ENCODE data around the gene PCSK6.

- TF ChIP-seq FOXM1 (IDR thresholded peaks at IDR 0.05; ENCODE audit: borderline replicate concordance) = no peak
- no peak for TF ChIP-seq SUZ12 (IDR thresholded peaks at IDR 0.05)
- TF ChIP-seq SP1 (IDR thresholded peaks at IDR 0.05) = no peak
- no peak for TF ChIP-seq LEF1 (IDR thresholded peaks at IDR 0.05; ENCODE audit: borderline replicate concordance)
- no peak for TF ChIP-seq FOXA1 (IDR thresholded peaks at IDR 0.05)
- TF ChIP-seq HDGF (IDR thresholded peaks at IDR 0.05; ENCODE audit: borderline replicate concordance) = no peak
- no peak for TF ChIP-seq BHLHE40 (IDR thresholded peaks at IDR 0.05; ENCODE audit: borderline replicate concordance)
- TF ChIP-seq FOXK2 (IDR thresholded peaks at IDR 0.05) = no peak
- TF ChIP-seq ZNF384 (IDR thresholded peaks at IDR 0.05) = no peak
- no peak for TF ChIP-seq ARNT (IDR thresholded peaks at IDR 0.05)
- TF ChIP-seq PKNOX1 (IDR thresholded peaks at IDR 0.05) = no peak
- TF ChIP-seq CTBP1 (IDR thresholded peaks at IDR 0.05; ENCODE audit: borderline replicate concordance) = no peak
- no peak for TF ChIP-seq ELF4 (IDR thresholded peaks at IDR 0.05)
Measured at GRCh38 chr15:101396484-101397261, 92.8 kb downstream of the PCSK6 start.
